ENCODE data around the gene NBAS. TPM values are rescaled to one million over a fixed set of nuclear protein-coding genes. Genes with fewer than 3 reads are reported as not detected.
A peak's percentile ranks its signal among the peaks of the same experiment; 100 is the strongest.

Gene NBAS
- total and polyA plus RNA-seq, 9 of the 15 experiments (the other 6 are each of a cell fraction or from before 2014, with no cell fraction given) = 15.3 to 94.4 (median 69.9) TPM

DNA sequence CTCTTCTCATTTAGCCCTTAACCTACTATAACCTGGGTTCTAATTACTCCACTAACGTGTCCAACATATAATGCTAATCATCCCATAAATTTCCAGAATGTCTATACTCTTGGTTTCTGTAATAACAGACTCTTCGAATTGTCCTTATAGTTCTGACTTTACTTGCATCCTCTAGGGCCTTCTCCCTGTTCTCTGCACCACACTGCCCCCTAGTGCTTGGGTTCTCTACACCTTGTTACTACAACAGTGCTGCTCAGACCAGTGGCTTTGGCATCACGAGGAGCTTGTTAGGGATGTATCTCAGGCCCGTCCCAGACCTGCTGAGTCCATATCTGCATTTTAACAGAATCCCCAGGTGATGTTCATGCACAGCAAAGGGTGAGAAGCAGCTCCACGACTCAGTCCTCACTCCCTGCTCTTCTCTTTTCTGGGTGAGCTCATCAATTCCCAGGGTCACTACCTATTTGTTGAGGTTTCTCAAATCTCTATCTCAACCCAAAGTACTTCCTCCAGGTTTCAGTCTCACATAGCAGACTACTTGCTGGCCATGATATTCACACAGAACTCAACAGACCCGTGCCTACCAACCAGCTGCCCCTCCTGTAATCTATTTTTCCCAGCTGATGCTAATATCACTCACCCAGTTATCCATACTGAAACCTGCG lies 16.1 kb upstream of the NBAS start (continued):
- TF ChIP-seq SIN3B (IDR thresholded peaks at IDR 0.05; ENCODE audit: low read depth) = peak; percentile 15; the same call in 1 of the 2 replicates
- TF ChIP-seq DEAF1 (CRISPR knock-in tag; IDR thresholded peaks at IDR 0.05) = peak; percentile 83
- TF ChIP-seq CTCF (IDR thresholded peaks at IDR 0.05 in 2 of 3, conservative IDR thresholded peaks at IDR 0.05 in 1 of 3; ENCODE audit: insufficient read depth in 2 of 3, low read depth in 1 of 3, low read length in 3 of 3) = peak; percentile 92 to 95 (median 92)
- TF ChIP-seq ARID4B (CRISPR knock-in tag; IDR thresholded peaks at IDR 0.05) = no peak
- TF ChIP-seq TAF15 (IDR thresholded peaks at IDR 0.05; ENCODE audit: low read depth, low read length) = no peak
- 0 out of 2 replicates have a peak, but pooled peaks have one; percentile 38 for TF ChIP-seq ZNF165 (CRISPR knock-in tag; IDR thresholded peaks at IDR 0.05; ENCODE audit: borderline replicate concordance)
- TF ChIP-seq POLR2B (IDR thresholded peaks at IDR 0.05; ENCODE audit: low read depth, partially characterized antibody) = no peak
- peak in 1 of 2 experiments; percentile 39; a peak in 1 of 3 replicates for TF ChIP-seq CBX3 (IDR thresholded peaks at IDR 0.05; ENCODE audit: borderline replicate concordance in 1 of 2, low read length in 2 of 2)
- TF ChIP-seq ZNF239 (CRISPR knock-in tag; IDR thresholded peaks at IDR 0.05) = peak; percentile 32; the same call in 1 of the 2 replicates
- TF ChIP-seq ZNF561 (CRISPR knock-in tag; conservative IDR thresholded peaks at IDR 0.05) = no peak
- TF ChIP-seq CHAMP1 (IDR thresholded peaks at IDR 0.05) = peak; percentile 50; the same call in 1 of the 2 replicates

All from K562 (cell line).